CD4-positive, alpha-beta T cell treated with Interleukin-10 for 1 hour (primary cell): ENCODE results near the gene POFUT1.

ENCODE experiments used
- DNase-seq: peaks from one replicate; pipeline ENCODE4 v3.0.0-alpha.2; 2020

The POFUT1 gene

GRCh38 chr20:32208499-32209154 is 947 bp downstream of the POFUT1 start:
- DNase-seq: no peak

DNA sequence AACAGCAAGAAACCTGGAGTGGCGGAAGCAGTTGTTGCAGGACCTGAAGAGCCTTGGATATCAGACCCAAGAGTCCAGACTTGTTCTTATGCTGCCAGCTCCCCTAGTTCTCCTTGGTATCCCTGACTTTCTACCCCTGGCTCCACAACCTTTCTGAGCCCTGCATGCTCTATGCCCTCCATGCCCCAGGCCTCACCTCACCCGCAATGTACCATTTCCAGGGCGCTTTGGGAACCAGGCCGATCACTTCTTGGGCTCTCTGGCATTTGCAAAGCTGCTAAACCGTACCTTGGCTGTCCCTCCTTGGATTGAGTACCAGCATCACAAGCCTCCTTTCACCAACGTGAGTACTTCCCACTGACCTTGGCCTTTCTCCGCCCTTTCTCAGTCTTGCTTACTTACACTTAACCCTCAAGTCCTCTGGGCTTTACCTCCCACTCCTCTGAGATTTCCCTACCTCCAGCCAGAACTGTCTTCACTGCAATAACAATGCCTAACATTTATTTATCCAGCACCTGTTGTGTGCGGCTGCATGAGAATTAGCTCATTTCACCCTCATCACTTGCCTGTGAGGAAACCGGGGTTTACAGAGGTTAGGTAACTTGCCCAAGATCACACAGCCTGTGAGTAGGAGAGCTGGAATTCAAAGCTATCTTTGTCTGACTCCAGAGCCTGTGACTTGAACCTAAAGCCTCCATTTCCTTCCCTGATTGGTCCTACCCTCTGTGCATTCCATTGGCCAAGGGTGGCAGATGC is 2.3 kb downstream of the POFUT1 start:
- DNase-seq: no peak

GRCh38 chr20:32213870-32214269 is 6.2 kb downstream of the POFUT1 start:
- DNase-seq: no peak

DNA sequence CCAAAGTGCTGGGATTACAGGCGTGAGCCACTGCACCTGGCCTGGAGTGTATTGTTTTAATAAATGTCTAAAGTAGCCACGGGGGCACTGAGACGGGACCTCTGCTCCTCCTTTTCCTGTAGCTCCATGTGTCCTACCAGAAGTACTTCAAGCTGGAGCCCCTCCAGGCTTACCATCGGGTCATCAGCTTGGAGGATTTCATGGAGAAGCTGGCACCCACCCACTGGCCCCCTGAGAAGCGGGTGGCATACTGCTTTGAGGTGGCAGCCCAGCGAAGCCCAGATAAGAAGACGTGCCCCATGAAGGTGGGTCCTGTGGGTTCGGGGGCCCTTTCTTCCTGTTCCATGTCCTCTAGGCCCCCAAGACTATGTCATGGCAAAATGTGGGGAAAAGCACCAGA is 7.5 kb downstream of the POFUT1 start:
- DNase-seq: no peak

GRCh38 chr20:32215729-32216128 is 8.0 kb downstream of the POFUT1 start:
- DNase-seq: no peak

DNA sequence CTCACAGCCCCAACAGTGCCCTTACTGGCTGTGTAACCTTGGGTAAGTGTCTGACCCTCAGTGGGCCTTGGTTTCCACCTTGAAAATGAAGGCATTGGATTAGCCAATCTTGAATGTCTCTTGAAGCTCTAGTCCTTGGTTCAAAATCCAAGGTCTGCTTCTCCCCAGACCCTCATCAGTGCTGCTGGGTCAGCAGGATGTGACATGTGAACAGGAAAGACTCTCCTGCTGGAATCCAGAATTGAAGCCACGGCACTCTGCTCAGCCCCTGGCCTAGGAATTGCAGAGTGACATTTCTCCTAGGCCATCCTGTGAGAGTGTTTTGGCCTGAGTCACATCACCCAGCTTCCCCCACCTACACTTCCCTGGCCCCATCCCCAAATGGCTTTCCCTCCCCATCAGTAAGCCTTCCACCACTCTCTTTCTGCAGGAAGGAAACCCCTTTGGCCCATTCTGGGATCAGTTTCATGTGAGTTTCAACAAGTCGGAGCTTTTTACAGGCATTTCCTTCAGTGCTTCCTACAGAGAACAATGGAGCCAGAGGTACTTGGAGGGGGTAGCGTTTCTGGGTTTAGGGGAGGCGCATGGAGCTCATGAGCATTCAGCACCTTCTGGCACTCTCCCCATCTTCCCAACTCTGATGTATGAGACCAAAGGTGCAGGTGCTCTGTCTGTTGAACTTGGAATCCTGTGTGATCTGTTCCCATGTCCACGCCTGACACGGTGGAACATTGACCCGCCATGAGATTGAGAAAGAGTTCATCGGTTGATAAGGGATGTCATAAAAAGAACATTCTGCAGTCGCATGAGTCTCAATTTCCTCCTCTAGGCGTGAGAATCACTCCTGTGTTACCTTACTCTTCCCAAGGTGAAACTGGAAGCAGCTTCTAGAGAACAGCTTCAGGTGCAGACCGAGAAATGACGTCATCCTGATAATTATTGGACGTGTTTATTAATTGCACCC is 8.8 kb downstream of the POFUT1 start:
- DNase-seq: no peak

- no peak for DNase-seq
Measured at GRCh38 chr20:32218156-32218900, 10.6 kb downstream of the POFUT1 start.

- DNase-seq: no peak
Measured at GRCh38 chr20:32224463-32224862, 16.8 kb downstream of the POFUT1 start.

- DNase-seq: no peak
Measured at GRCh38 chr20:32226391-32226790, 18.7 kb downstream of the POFUT1 start.

DNA sequence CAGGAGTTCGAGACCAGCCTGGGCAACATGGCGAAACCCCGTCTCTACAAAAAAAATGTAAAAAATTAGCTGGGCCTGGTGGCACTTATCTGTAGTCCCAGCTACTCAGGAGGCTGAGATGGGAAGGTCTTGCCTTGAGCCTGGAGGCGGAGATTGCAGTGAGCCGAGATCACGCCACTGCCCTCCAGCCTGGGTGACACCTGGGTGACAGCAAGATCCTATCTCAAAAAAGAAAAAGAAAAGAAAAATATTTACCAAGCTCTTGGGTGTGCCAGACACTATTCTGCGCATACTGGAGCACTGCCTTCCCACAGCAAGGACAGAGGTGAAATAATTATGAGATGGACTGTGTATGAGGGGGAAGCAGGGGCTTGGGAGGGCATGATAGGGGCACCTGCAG is 19.6 kb downstream of the POFUT1 start:
- no peak for DNase-seq

GRCh38 chr20:32227744-32228688 is 20.3 kb downstream of the POFUT1 start:
- no peak for DNase-seq

DNA sequence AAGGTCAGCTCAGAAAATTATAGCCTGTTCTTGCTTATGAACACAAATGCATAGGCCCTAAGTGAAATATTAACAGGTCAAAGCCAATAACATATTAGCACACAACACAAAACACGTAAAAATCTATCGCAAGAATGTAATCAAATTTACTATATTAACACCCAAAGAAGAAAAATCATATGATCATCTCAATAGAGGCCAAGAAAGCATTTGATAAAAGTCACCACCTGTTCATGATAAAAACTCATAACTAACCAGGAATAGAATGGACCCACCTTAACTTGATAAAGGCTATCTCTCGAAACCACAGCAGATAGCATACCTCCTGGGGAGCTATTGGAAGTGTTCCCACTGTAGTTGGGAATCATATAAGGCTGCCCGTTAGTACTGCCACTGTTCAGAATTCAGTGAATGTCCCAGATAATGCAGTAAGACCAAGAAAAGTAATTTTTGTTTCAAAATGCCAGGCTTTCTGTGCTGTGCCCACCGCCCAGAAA is 21.6 kb downstream of the POFUT1 start:
- DNase-seq: no peak

DNA sequence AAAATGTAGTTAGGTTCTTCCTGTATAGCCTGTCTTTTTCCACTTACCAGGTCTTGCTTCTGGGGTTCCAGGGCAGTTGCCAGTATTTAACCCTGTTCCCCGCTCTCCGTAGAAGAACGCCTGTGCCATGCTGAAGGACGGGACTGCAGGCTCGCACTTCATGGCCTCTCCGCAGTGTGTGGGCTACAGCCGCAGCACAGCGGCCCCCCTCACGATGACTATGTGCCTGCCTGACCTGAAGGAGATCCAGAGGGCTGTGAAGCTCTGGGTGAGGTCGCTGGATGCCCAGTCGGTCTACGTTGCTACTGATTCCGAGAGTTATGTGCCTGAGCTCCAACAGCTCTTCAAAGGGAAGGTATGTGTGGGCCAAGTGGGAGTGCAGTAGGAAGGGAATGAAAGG is 23.0 kb downstream of the POFUT1 start:
- DNase-seq: no peak

GRCh38 chr20:32231245-32231644 is 23.6 kb downstream of the POFUT1 start:
- DNase-seq: no peak

DNA sequence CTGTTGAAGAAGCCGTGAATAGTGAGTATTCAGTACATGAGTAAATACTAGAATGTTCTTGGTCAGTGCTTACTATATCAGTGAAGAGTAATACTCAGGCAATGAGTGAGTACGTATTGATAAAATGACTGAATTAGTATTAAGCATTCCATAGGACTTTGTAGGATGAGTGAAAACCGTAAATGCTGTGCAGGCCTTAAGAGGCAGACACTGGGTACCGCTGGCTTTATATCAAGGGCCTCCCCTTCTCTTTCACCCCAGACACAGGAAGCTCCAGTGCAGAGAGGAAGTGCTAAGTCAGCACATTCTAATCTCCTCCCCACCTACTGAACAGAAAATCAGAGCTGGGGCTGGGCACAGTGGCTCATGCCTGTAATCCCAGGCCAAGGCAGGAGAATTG is 24.2 kb downstream of the POFUT1 start:
- DNase-seq: peak; percentile 66

- DNase-seq: no peak
Measured at GRCh38 chr20:32232326-32232886, 24.7 kb downstream of the POFUT1 start.

DNA sequence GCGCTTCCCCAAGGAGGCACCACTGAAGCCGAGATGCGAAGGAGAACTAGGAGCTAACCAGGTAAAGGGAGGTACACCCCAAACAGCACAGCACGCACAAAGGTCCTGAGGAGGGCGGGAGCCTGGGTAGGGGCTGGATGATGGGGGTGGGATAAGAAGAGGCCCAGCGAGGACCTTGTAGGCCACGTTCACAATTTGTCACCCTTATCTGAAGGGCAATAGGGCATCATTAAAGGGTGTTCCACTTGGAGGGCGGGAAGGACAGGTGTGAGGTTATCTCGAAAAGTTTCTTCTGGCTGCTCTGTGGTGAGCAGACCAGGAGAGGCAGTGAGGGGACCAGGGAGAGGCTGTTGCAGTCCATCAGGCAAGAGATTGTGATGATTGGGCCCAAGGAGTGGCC is 25.6 kb downstream of the POFUT1 start:
- no peak for DNase-seq

DNA sequence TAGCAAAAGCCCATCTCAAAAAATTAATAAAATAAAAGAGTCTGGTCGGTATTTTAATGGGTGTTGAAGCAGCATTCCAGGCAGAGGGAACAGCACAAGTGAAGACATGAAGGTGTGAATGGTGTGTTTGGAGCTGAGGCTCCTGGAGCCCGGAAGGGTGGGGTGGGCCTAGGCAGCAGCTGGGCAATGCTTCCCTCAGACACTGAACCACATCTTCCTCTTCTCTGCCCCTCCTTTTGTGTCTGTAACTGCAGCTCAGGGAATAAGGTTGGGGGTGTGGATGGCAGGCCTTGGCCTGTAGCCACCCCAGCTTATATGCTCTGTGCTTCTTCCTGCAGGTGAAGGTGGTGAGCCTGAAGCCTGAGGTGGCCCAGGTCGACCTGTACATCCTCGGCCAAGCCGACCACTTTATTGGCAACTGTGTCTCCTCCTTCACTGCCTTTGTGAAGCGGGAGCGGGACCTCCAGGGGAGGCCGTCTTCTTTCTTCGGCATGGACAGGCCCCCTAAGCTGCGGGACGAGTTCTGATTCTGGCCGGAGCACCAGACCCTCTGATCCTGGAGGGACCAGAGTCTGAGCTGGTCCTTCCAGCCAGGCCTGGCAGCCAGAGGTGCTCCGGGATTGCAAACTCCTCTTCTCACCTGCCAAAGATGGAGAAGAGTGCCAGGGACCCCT is 26.6 kb downstream of the POFUT1 start:
- DNase-seq: no peak

GRCh38 chr20:32235331-32236047 is 27.8 kb downstream of the POFUT1 start:
- DNase-seq: no peak

DNA sequence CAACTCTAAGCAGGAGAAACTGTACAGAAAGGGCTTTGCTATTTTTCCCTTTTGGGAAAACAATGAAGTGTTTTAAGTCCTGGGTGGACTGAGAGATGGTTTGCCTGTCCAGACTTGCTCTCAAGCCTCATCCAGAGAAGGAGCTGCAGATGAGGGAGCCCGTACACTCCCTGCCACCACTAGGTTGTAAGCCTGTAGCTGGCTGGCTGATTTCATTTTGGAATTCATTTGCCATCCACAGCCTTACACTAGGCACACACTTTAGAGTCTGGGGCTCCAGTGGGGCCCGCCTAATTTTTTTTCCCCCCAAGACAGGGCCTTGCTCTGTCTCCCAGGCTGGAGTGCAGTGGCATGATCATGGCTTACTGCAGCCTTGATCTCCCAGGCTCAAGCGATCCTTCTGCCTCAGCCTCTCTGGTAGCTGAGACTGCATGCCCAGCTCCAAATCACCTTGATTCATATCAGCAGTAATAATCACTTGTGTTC is 28.4 kb downstream of the POFUT1 start:
- no peak for DNase-seq
